ENCODE data around the gene CCNG1. TPM values are rescaled to one million over a fixed set of nuclear protein-coding genes. Genes with fewer than 3 reads are reported as not detected.
"Not testable (repeated sequence)": the region's sequence is repeated elsewhere in the genome, so short reads cannot be mapped to it uniquely, and the experiment has no call there.

Gene CCNG1
- 354 TPM for polyA plus RNA-seq
- long read RNA-seq, donor 1, transcript CCNG1-201 (7 exons, 2,458 nt) = major isoform, 34 of 47 reads
- long read RNA-seq, donor 1, partial matches to known transcripts = 10 of 47 reads
- long read RNA-seq, donor 1, other reads (novel, unspliced or antisense) = 0 of 47 reads
- long read RNA-seq, donor 2, transcript CCNG1-201 (7 exons, 2,458 nt) = major isoform, 84 of 119 reads
- long read RNA-seq, donor 2, transcript CCNG1-204 (2 exons, 580 nt) = minor isoform, 7 of 119 reads
- long read RNA-seq, donor 2, partial matches to known transcripts = 15 of 119 reads
- long read RNA-seq, donor 2, other reads (novel, unspliced or antisense) = 10 of 119 reads
- long read RNA-seq, donor 3, transcript CCNG1-202 (8 exons, 2,366 nt) = minor isoform, 14 of 138 reads
- long read RNA-seq, donor 3, transcript CCNG1-201 (7 exons, 2,458 nt) = major isoform, 68 of 138 reads
- long read RNA-seq, donor 3, partial matches to known transcripts = 28 of 138 reads
- long read RNA-seq, donor 3, other reads (novel, unspliced or antisense) = 23 of 138 reads
- long read RNA-seq, donor 4, transcript CCNG1-201 (7 exons, 2,458 nt) = major isoform, 5 of 7 reads
- long read RNA-seq, donor 4, partial matches to known transcripts = 0 of 7 reads
- long read RNA-seq, donor 4, other reads (novel, unspliced or antisense) = 0 of 7 reads
- long read RNA-seq, donor 5, transcript CCNG1-201 (7 exons, 2,458 nt) = major isoform, 30 of 48 reads
- long read RNA-seq, donor 5, partial matches to known transcripts = 14 of 48 reads
- long read RNA-seq, donor 5, other reads (novel, unspliced or antisense) = 0 of 48 reads
- long read RNA-seq, donor 6, transcript CCNG1-202 (8 exons, 2,366 nt) = minor isoform, 23 of 262 reads
- long read RNA-seq, donor 6, transcript CCNG1-201 (7 exons, 2,458 nt) = major isoform, 69 of 262 reads
- long read RNA-seq, donor 6, partial matches to known transcripts = 47 of 262 reads
- long read RNA-seq, donor 6, other reads (novel, unspliced or antisense) = 117 of 262 reads
- long read RNA-seq, donor 7, transcript CCNG1-201 (7 exons, 2,458 nt) = major isoform, 14 of 19 reads
- long read RNA-seq, donor 7, partial matches to known transcripts = 0 of 19 reads
- long read RNA-seq, donor 7, other reads (novel, unspliced or antisense) = 0 of 19 reads
- long read RNA-seq, donor 8, transcript CCNG1-204 (2 exons, 580 nt) = minor isoform, 8 of 300 reads
- long read RNA-seq, donor 8, transcript CCNG1-202 (8 exons, 2,366 nt) = minor isoform, 9 of 300 reads
- long read RNA-seq, donor 8, transcript CCNG1-201 (7 exons, 2,458 nt) = major isoform, 63 of 300 reads
- long read RNA-seq, donor 8, partial matches to known transcripts = 116 of 300 reads
- long read RNA-seq, donor 8, other reads (novel, unspliced or antisense) = 103 of 300 reads
- long read RNA-seq, donor 9, transcript CCNG1-201 (7 exons, 2,458 nt) = major isoform, 43 of 113 reads
- long read RNA-seq, donor 9, transcript CCNG1-202 (8 exons, 2,366 nt) = minor isoform, 8 of 113 reads
- long read RNA-seq, donor 9, partial matches to known transcripts = 39 of 113 reads
- long read RNA-seq, donor 9, other reads (novel, unspliced or antisense) = 19 of 113 reads
- long read RNA-seq, donor 10, transcript CCNG1-201 (7 exons, 2,458 nt) = major isoform, 77 of 262 reads
- long read RNA-seq, donor 10, transcript CCNG1-202 (8 exons, 2,366 nt) = minor isoform, 15 of 262 reads
- long read RNA-seq, donor 10, partial matches to known transcripts = 78 of 262 reads
- long read RNA-seq, donor 10, other reads (novel, unspliced or antisense) = 90 of 262 reads
- long read RNA-seq, donor 11, transcript CCNG1-202 (8 exons, 2,366 nt) = minor isoform, 8 of 177 reads
- long read RNA-seq, donor 11, transcript CCNG1-201 (7 exons, 2,458 nt) = major isoform, 38 of 177 reads
- long read RNA-seq, donor 11, partial matches to known transcripts = 43 of 177 reads
- long read RNA-seq, donor 11, other reads (novel, unspliced or antisense) = 83 of 177 reads

GRCh38 chr5:163437309-163438182, at the start of gene CCNG1:
TSS of gene CCNG1 (plus strand) at chr5:163437595. CDS start at chr5:163439257, 1,662 bp downstream.
- Histone ChIP-seq H3K27ac (ENCODE audit: low read length) (peak within 1 kb of the TSS; percentile 97), H3K27me3 (ENCODE audit: control insufficient read depth, insufficient read depth, low read length) (no peaks in the 10 kb centered on the region), H3K4me1 (ENCODE audit: control insufficient read depth, insufficient read depth, low read length) (peaks cover 20% of the 10 kb centered on the region), H3K9me3 (ENCODE audit: control insufficient read depth, low read depth, low read length) (no peaks in the 10 kb centered on the region), H3K36me3 (ENCODE audit: control insufficient read depth, insufficient read depth, low read length) (peaks cover 13% of the 10 kb centered on the region), H3K4me3 (ENCODE audit: low read length) (peak within 1 kb of the TSS; percentile 95)
- no CpG with 5 or more reads among the region's 51 CpGs for WGBS (ENCODE audit: insufficient coverage, low lambda C conversion rate)
- DNase-seq = peak; percentile 95 to 99

DNA sequence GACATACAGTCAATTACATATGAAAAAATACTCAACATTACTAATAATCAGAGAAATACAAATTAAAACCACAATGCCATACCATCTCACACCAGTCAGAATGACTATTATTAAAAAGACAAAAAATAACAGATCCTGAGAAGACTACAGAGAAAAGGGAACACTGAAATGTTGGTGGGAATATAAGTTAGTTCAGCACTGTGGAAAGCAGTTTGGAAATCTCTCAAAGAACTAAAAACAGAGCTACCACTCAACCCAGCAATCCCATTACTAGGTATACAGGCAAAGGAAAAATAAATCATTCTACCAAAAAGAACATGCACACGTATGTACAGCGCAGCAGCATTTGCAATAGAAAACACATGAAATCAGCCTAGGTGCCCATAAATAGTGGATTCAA, 41.6 kb upstream of the CCNG1 start:
- Histone ChIP-seq H3K27me3 (ENCODE audit: control insufficient read depth, insufficient read depth, low read length) (no peaks in the 10 kb centered on the region), H3K4me3 (ENCODE audit: low read length) (no peak overlapping the region), H3K36me3 (ENCODE audit: control insufficient read depth, insufficient read depth, low read length) (no peaks in the 10 kb centered on the region), H3K4me1 (ENCODE audit: control insufficient read depth, insufficient read depth, low read length) (peaks cover 11% of the 10 kb centered on the region), H3K9me3 (ENCODE audit: control insufficient read depth, low read depth, low read length) (peaks cover 3% of the 10 kb centered on the region), H3K27ac (ENCODE audit: low read length) (no peak overlapping the region)
- WGBS (ENCODE audit: insufficient coverage, low lambda C conversion rate) = 90% methylated on average over 2 of the region's 2 CpGs
- DNase-seq = no peak

GRCh38 chr5:163396818-163397340, 40.5 kb upstream of the CCNG1 start:
- H3K4me1 ChIP-seq (ENCODE audit: control insufficient read depth, insufficient read depth, low read length) = peaks cover 11% of the 10 kb centered on the region
- H3K27ac ChIP-seq (ENCODE audit: low read length) = peak overlapping the region; percentile 70
- H3K36me3 ChIP-seq (ENCODE audit: control insufficient read depth, insufficient read depth, low read length); H3K9me3 ChIP-seq (ENCODE audit: control insufficient read depth, low read depth, low read length); H3K27me3 ChIP-seq (ENCODE audit: control insufficient read depth, insufficient read depth, low read length); H3K4me3 ChIP-seq (ENCODE audit: low read length); DNase-seq: not testable (repeated sequence)
- WGBS (ENCODE audit: insufficient coverage, low lambda C conversion rate) = no CpG with 5 or more reads among the region's 9 CpGs

DNA sequence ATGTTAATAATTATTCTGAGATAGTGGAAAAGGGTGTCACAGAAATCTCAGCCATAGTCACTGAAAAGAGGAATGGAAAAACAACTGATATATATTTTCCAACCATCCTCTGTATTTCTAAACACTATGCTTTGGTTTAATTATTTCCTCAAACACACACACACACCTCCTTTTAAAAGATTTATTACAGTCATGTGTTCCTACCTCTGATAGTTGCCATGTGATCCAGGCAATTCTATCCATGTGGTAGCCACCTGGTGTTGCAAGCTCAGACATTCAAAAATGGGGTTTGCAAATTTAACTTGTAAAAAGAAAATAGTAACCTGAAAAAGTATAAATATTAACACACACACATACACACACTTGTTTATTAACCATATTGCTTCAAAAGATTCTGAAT, 40.0 kb upstream of the CCNG1 start:
- Histone ChIP-seq H3K4me1 (ENCODE audit: control insufficient read depth, insufficient read depth, low read length) (peaks cover 11% of the 10 kb centered on the region), H3K27me3 (ENCODE audit: control insufficient read depth, insufficient read depth, low read length) (no peaks in the 10 kb centered on the region), H3K4me3 (ENCODE audit: low read length) (no peak overlapping the region), H3K9me3 (ENCODE audit: control insufficient read depth, low read depth, low read length) (peaks cover 3% of the 10 kb centered on the region), H3K36me3 (ENCODE audit: control insufficient read depth, insufficient read depth, low read length) (no peaks in the 10 kb centered on the region), H3K27ac (ENCODE audit: low read length) (peak overlapping the region; percentile 70)
- peak; percentile 63 to 83 for DNase-seq

- Histone ChIP-seq H3K27ac (ENCODE audit: low read length) (no peak overlapping the region), H3K4me1 (ENCODE audit: control insufficient read depth, insufficient read depth, low read length) (peaks cover 11% of the 10 kb centered on the region), H3K27me3 (ENCODE audit: control insufficient read depth, insufficient read depth, low read length) (no peaks in the 10 kb centered on the region), H3K36me3 (ENCODE audit: control insufficient read depth, insufficient read depth, low read length) (no peaks in the 10 kb centered on the region), H3K9me3 (ENCODE audit: control insufficient read depth, low read depth, low read length) (no peaks in the 10 kb centered on the region), H3K4me3 (ENCODE audit: low read length) (no peak overlapping the region)
- WGBS (ENCODE audit: insufficient coverage, low lambda C conversion rate) = 100% methylated on average over 1 of the region's 4 CpGs
- DNase-seq = no peak
Observed at GRCh38 chr5:163399923-163400322, 37.5 kb upstream of the CCNG1 start.

DNA sequence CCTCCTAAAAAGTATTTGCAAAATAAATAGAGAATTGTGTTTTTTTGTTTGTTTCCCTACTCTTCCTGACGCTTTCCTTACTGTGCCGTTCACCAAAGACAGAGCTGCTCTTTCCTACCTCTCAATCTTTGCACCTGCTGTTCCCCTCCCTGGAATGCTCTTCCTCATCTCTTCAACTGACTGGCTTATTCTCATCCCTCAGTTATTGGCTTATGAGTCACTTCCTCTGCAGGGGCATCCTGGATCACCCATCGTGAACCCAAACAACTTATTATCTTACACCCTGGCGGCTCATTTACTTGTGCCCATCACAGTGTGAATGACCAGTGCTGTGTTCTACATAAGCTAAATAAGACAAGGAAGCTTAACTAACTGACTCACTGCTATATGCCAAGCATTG, 36.1 kb upstream of the CCNG1 start:
- 100% methylated on average over 2 of the region's 4 CpGs for WGBS (ENCODE audit: insufficient coverage, low lambda C conversion rate)

GRCh38 chr5:163402007-163402406, 35.4 kb upstream of the CCNG1 start:
- Histone ChIP-seq H3K9me3 (ENCODE audit: control insufficient read depth, low read depth, low read length) (no peaks in the 10 kb centered on the region), H3K4me1 (ENCODE audit: control insufficient read depth, insufficient read depth, low read length) (peaks cover 7% of the 10 kb centered on the region), H3K36me3 (ENCODE audit: control insufficient read depth, insufficient read depth, low read length) (no peaks in the 10 kb centered on the region), H3K4me3 (ENCODE audit: low read length) (no peak overlapping the region), H3K27ac (ENCODE audit: low read length) (no peak overlapping the region), H3K27me3 (ENCODE audit: control insufficient read depth, insufficient read depth, low read length) (no peaks in the 10 kb centered on the region)
- no peak for DNase-seq
- no CpG with 5 or more reads among the region's 2 CpGs for WGBS (ENCODE audit: insufficient coverage, low lambda C conversion rate)

More for the DNA sequence above, 36.1 kb upstream of the CCNG1 start:
- Histone ChIP-seq H3K9me3 (ENCODE audit: control insufficient read depth, low read depth, low read length) (no peaks in the 10 kb centered on the region), H3K27ac (ENCODE audit: low read length) (no peak overlapping the region), H3K4me1 (ENCODE audit: control insufficient read depth, insufficient read depth, low read length) (peaks cover 11% of the 10 kb centered on the region), H3K36me3 (ENCODE audit: control insufficient read depth, insufficient read depth, low read length) (no peaks in the 10 kb centered on the region), H3K27me3 (ENCODE audit: control insufficient read depth, insufficient read depth, low read length) (no peaks in the 10 kb centered on the region), H3K4me3 (ENCODE audit: low read length) (no peak overlapping the region)
- no peak for DNase-seq

- Histone ChIP-seq H3K27ac (ENCODE audit: low read length) (no peak overlapping the region), H3K9me3 (ENCODE audit: control insufficient read depth, low read depth, low read length) (no peaks in the 10 kb centered on the region), H3K4me1 (ENCODE audit: control insufficient read depth, insufficient read depth, low read length) (peaks cover 3% of the 10 kb centered on the region), H3K4me3 (ENCODE audit: low read length) (no peak overlapping the region), H3K27me3 (ENCODE audit: control insufficient read depth, insufficient read depth, low read length) (no peaks in the 10 kb centered on the region), H3K36me3 (ENCODE audit: control insufficient read depth, insufficient read depth, low read length) (no peaks in the 10 kb centered on the region)
- 68% methylated on average over 5 of the region's 10 CpGs for WGBS (ENCODE audit: insufficient coverage, low lambda C conversion rate)
- no peak for DNase-seq
Observed at GRCh38 chr5:163404364-163405173, 32.8 kb upstream of the CCNG1 start.
